ENCODE results near the gene SLC26A6.

SLC26A6 gene
- total RNA-seq: 12.7 to 44.4 (median 26.2) reads per million in 18 experiments

GRCh38 chr3:48635222-48636021 is at the start of gene SLC26A6:
Gene SLC26A6 (minus strand): TSS chr3:48635461. CDS start chr3:48635393, 68 bp downstream.
- DNase-seq: peak; percentile 96 to 97

DNA sequence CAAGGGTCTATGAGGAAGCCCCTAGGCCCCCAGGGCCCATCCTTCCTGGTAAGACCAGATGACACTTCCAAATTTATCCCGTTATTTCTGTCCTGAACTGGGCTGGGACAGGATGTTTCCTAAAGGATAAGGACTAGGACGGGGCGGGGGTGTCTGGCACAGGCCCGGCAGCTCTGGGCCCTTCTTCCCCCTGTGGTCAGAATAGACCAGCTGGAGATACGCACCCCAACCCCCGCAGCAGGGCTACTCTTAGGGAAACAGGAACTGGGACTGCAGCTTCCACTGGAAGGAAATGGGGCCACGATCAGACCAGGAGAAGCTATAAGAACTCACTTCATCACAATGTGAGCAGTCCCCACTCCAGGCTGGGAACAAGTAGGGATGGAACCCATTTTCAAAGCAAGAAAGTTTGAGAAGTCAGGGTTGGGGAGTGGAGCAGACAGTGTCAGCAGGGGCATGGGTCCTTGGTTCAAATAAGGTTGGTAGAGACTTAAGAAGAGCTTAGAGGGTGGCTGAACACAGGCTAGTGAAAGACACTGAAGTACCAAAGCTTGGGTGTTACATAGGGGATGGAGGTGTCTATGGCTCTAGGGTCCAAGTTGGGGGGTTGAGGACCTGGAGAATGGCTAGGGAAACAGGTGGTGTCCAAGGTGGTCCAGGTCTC is 49.4 kb upstream of the SLC26A6 start:
- DNase-seq: peak; percentile 75 to 89

- DNase-seq: no peak
These were observed 48.7 kb upstream of the SLC26A6 start for GRCh38 chr3:48684054-48684349.

GRCh38 chr3:48682786-48683185 is 47.5 kb upstream of the SLC26A6 start:
- DNase-seq: no peak

DNA sequence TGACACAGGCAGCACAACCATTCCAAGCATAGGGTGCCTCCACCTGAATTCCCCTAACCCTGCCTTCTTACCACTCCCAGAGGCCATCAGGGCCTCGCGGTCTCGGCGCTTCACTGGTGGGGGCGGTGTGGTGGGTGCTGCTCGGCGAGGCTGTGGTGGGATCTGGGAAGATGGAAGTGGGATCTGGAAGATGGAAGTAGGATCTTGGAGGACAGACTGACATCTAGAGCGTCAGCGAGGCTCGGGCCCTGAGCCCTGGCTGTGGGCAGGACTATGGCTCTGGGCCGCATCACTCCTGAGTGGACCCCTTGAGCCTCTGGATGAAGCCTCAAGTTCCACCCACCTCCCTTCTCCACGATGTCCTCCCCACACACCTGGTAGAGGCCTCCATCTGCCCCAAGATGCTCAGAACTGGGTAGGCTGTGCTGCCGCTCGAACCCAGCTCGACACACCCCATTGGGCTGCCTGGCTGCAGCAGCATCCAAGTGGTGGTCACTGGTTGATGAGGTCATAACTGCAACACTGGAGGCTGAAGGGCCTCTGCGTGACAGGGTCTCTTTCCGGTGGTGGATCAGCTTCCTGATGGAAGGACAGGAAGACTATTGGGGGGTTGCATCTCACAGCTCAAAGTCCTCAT is 46.8 kb upstream of the SLC26A6 start:
- no peak for DNase-seq

- DNase-seq: no peak
These were observed 46.2 kb upstream of the SLC26A6 start for GRCh38 chr3:48681541-48681880.

GRCh38 chr3:48680811-48681540 is 45.7 kb upstream of the SLC26A6 start:
- DNase-seq: no peak

- no peak for DNase-seq
These were observed 44.4 kb upstream of the SLC26A6 start for GRCh38 chr3:48679411-48680391.

DNA sequence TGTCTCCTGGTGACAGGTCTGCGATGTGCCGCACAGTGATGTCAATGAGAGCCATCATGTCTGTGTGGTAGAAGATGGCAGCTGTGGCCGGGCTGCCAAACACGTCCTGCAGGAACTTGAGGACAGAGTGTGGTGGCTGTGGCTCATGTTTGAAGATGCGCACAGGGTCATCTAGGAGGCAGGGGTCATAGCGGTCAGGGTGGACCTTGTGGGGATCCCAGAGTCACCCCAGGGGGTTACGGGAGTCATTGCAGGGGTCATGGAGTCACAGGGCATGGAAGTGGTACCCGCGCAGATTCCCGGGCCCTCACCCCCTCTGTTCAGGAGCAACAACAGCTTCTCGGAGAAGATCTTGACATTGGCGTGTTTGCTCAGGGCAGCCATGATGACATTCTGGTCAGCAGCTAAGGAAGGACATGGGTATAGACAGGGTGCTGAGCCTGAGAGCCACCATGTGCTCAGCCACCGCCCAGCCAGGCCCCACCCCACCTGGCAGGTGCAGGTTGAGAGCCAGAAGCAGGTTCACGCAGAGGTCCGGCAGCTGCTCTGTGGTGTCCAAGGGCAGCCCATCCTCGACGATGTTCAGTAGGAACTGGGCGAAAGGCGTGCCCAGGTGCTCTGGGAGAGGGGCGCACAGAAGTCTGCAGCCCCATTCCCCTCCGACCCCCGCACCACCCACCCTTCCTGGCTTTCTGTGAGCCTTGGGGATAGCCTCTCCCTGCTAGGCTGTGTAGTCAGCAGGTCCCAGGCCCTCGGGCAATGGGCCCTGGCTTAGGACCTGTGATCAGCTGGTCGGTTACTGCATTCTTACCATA is 43.5 kb upstream of the SLC26A6 start:
- DNase-seq: no peak

DNA sequence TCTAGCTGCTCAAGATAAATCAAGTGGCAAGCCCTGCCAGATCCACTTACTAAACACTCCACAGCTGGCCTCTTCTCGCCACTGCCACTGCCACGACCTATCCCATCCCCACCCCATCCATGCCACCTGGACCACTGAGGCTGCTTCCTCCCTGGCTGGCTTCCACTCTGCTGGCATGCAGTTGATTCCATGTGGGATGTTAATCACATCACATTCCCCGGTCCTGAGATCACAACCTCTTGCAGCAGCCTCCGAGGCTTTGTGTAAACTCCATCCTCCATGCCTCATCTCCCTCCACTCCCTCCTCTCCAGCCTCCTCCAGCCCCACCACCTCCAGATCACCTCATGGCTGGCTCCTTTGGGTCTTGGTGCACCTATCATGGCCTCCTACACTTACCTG is 42.8 kb upstream of the SLC26A6 start:
- no peak for DNase-seq

DNA sequence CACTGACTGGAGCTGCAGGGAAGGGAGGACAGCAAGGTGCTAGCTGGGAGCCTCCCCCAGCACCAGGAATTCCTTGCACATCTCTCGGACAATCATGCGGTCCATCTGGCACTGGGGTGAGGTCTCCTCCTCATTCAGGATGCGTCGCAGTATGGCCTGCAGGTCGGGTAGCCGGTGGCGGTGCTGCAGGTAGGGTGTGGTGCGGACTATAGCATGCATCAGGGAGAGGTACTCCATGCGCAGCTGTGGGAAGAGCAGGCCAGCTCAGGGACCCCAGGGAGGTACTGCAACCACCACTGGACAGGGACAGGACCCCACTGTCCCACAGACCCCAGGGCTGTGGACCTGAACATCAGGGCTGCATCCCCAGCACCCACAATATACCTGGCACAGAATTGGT is 39.2 kb upstream of the SLC26A6 start:
- DNase-seq: no peak

DNA sequence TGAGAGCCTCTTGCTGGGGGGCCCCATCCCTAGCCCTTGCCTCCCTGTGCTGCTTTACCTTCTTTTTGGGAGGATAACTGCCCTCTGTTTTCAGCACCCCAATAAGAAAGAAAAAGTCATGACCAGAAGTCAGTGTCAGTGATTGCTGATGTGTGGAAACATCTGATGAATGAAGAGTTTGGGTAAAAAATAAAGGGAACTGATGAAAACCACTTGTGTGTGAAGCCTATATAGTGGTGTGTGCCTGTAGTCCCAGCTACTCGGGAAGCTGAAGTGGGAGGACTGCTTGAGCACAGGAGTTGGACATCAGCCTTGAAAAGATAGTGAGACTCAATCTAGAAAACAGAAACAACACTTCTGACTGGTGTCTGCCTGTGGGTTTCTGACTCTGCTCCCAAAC is 37.3 kb upstream of the SLC26A6 start:
- DNase-seq: no peak

DNA sequence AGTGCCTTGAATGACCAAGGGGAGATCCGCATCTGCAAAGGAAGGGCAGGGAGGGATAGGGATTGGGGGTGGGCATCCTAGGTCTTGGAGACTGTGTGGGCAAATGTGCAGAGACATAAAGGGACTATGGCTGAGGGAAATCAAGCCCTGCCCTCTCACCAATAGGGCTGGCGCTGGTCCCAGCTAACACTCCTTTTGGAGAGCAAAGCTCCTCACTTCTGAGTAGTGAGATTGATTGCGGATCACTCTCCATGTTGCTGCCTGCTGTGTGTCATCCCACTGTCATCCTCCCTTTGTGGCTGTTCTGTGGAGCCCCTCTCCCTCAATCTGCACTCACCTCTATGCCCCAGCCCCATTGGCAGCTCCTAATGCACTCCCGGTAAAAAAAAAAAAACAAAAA is 29.7 kb upstream of the SLC26A6 start:
- DNase-seq: no peak

- DNase-seq: no peak
These were observed 29.0 kb upstream of the SLC26A6 start for GRCh38 chr3:48664313-48664644.

DNA sequence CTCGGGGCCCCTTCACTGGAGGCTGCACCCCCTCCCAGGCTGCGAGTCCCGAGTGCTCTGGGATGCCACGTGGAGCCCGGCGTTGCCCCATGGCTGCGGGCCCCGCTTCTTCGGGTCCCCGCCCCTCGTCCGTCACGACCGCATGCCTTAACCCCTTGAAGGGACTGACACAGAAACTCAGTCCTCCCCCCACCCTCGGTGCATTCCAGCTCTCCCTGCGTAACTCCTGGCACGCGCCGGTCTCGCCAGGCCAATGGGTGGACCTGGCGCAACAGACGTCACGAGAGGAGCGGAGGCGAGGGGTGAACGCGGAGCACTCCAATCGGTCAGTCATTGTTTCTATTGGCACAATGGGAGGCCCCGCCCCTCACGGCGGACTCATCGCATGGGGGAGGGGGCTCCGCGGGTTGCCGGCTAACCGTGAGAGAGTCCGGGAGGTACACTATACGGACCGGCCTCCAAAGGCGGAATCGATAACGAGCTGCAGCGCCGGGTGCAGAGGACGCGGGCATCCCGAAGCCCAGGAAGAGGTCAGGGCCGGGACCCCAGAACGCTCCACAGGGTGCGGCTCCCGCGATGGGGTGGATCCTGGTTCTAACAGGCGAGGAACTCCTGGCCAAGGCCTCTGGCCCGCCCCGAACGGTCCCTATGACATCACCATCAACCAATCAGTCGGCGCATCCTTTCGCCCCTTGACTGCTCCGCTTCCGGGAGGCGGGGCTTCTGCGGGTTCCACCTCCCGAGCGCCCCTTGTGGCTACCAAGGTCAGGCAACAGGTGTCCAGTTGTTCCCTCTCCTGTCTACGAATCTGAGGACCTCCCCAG is 28.4 kb upstream of the SLC26A6 start:
- DNase-seq: peak; percentile 97 to 98

- peak; percentile 73 to 75 for DNase-seq
These were observed 27.7 kb upstream of the SLC26A6 start, which contains the start of gene CELSR3 for GRCh38 chr3:48662753-48663488. Gene CELSR3 (minus strand): TSS chr3:48662886. CDS start chr3:48662634, 252 bp downstream.

DNA sequence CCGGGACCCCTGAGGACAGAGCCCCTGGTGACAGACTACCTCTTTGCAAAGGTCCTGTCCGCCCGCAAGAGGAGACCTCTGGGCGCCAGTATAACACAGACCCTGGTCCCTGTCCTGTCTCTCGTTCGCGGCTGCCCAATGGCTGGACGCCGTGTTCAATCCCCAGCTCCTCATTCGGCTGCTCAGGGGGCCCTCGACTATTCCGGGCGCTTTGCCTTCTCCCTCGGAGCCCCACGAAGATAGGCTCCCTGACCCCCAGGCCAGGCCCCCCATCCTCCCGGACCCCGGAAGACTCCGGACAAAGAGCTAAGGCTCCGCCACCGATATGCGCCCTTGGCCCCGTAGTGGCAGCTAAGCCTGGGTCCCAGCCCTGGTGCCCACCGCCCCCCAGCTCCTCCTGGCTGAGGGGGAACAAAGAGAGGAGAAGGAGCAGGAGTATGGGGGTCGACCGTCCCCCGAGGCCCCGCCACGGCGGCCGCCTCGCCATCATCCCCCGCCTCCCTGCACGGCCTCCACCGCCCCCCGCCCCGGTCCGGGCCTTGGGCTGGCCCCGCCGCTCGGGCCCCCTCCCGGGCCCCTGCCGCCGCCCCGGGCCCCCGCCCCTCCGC is 27.0 kb upstream of the SLC26A6 start:
- DNase-seq: no peak

DNA sequence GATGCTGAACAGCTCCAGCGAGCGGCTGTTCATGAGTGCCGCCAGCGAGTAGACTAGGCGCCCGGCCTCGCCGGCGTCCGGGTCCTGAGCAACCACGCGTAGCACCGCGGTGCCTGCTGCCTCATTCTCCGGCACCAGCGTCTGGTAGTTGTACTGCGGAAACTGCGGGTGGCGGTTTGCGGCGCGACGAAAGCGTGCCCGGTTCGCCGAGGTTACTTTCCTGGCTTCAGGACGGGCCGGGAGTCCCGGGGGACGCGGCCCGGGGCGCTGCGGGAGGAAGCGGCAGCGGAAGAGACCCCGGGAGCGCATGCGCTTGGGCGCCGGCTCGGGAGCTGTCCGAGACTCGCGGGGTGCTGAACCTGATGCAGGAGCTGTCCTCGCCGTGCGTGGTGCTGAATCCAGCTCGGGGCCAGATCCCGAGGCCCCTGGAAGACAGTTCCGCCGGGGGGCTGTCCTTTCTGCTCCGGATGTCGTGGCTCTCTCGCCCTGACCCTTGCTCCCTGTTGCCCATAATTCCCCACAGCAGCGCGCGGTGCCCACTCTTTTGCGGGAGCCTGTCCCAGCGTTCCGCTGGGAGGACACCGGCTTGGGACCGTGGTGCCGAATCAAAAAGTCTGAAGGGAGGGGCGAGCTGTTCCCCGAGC is 26.4 kb upstream of the SLC26A6 start:
- DNase-seq: peak; percentile 37 to 57

All from inflammatory macrophage (primary cell).